ENCODE measurements around the gene ACSM2B.

GRCh38 chr16:20620003-20620402 lies 43.8 kb upstream of the ACSM2B start:
- no peak for TF ChIP-seq CTCF (conservative IDR thresholded peaks at IDR 0.05; ENCODE audit: low read depth, low read length)
- no peak for TF ChIP-seq EZH2 (IDR thresholded peaks at IDR 0.05; ENCODE audit: borderline replicate concordance, low read depth, low read length, poor library complexity, severe bottlenecking)
